DOHH2 (cell line): ENCODE results near the gene SPOCK2.

Source experiments
- EZH2phosphoT487 ChIP-seq: fragments of 200-600 bp; sonication (generic); IDR thresholded peaks from 2 replicates; pipeline ENCODE4 v1.6.1; 2017; ENCODE audit warnings: borderline replicate concordance, mild to moderate bottlenecking, antibody characterized with exemption, low read length, moderate library complexity, mixed read lengths
- TF ChIP-seq, protein P1 (sequence below): fragments of 200-600 bp; sonication (generic); IDR thresholded peaks from one replicate; pipeline ENCODE4 v1.5.1; 2014; ENCODE audit warnings: antibody characterized with exemption, mild to moderate bottlenecking, low read depth, low read length; ENCODE audit not compliant: poor library complexity, severe bottlenecking

GRCh38 chr10:72031706-72032105, 56.6 kb downstream of the SPOCK2 start:
- TF ChIP-seq EZH2phosphoT487 = no peak
- TF ChIP-seq, protein P1, sequence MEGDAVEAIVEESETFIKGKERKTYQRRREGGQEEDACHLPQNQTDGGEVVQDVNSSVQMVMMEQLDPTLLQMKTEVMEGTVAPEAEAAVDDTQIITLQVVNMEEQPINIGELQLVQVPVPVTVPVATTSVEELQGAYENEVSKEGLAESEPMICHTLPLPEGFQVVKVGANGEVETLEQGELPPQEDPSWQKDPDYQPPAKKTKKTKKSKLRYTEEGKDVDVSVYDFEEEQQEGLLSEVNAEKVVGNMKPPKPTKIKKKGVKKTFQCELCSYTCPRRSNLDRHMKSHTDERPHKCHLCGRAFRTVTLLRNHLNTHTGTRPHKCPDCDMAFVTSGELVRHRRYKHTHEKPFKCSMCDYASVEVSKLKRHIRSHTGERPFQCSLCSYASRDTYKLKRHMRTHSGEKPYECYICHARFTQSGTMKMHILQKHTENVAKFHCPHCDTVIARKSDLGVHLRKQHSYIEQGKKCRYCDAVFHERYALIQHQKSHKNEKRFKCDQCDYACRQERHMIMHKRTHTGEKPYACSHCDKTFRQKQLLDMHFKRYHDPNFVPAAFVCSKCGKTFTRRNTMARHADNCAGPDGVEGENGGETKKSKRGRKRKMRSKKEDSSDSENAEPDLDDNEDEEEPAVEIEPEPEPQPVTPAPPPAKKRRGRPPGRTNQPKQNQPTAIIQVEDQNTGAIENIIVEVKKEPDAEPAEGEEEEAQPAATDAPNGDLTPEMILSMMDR = no peak
